Astrocyte (in vitro differentiated cells and primary cell): ENCODE measurements around the gene ANKRD11. TPM values are rescaled to one million over a fixed set of nuclear protein-coding genes. Genes with fewer than 3 reads are reported as not detected.

Experiments used
- DNase-seq: peaks from one replicate; pipeline ENCODE4 v3.0.0-alpha.2; 2010; ENCODE audit warnings: low read depth
- FAIRE-seq: peaks from 2 replicates; lab custom pipeline; 2011; peaks lifted over from hg19 to GRCh38; lab: Jason Lieb, UNC
- H2AFZ ChIP-seq: 2 replicates; pipeline ENCODE4 v1.6.0; 2012; ENCODE audit warnings: low read depth, low read length, inconsistent platforms
- H3K27ac ChIP-seq: 2 replicates; pipeline ENCODE4 v1.5.1; 2011; ENCODE audit warnings: low read depth, low read length, inconsistent platforms
- H3K27me3 ChIP-seq: 2 replicates; pipeline ENCODE4 v1.6.0; 2011; ENCODE audit warnings: low read length, inconsistent platforms; ENCODE audit not compliant: insufficient read depth
- H3K36me3 ChIP-seq: 2 replicates; pipeline ENCODE4 v1.5.1; 2011; ENCODE audit warnings: low read length, inconsistent platforms; ENCODE audit not compliant: insufficient read depth
- H3K4me1 ChIP-seq: 2 replicates; pipeline ENCODE4 v1.5.1; 2011; ENCODE audit warnings: low read length, inconsistent platforms; ENCODE audit not compliant: insufficient read depth
- H3K4me2 ChIP-seq: 2 replicates; pipeline ENCODE4 v1.6.0; 2012; ENCODE audit warnings: low read length, inconsistent platforms
- H3K4me3 ChIP-seq: 2 replicates; pipeline ENCODE4 v1.5.1; 2011; ENCODE audit warnings: low read depth, mild to moderate bottlenecking, low read length, inconsistent platforms; ENCODE audit not compliant: insufficient read depth
- H3K79me2 ChIP-seq: 2 replicates; pipeline ENCODE4 v1.6.0; 2012; ENCODE audit warnings: mild to moderate bottlenecking, low read length, inconsistent platforms; ENCODE audit not compliant: insufficient read depth
- H3K9ac ChIP-seq: 2 replicates; pipeline ENCODE4 v1.6.0; 2012; ENCODE audit warnings: mild to moderate bottlenecking, low read length, inconsistent platforms
- H3K9me3 ChIP-seq: 2 replicates; pipeline ENCODE4 v1.5.1; 2012; ENCODE audit warnings: low read depth, mild to moderate bottlenecking, low read length, inconsistent platforms; ENCODE audit not compliant: insufficient read depth
- H4K20me1 ChIP-seq: 2 replicates; pipeline ENCODE4 v1.6.0; 2012; ENCODE audit warnings: low read length, inconsistent platforms; ENCODE audit not compliant: insufficient read depth
- H3K27ac Mint-ChIP-seq: one replicate; pipeline ENCODE4 v1.8.0; 2021; ENCODE audit warnings: mild to moderate bottlenecking, mixed read lengths; ENCODE audit not compliant: unreplicated experiment
- H3K27me3 Mint-ChIP-seq: one replicate; pipeline ENCODE4 v1.8.0; 2021; ENCODE audit warnings: low read depth, mixed read lengths; ENCODE audit not compliant: unreplicated experiment
- H3K36me3 Mint-ChIP-seq: one replicate; pipeline ENCODE4 v1.8.0; 2021; ENCODE audit warnings: low read depth, mixed read lengths; ENCODE audit not compliant: unreplicated experiment
- H3K4me1 Mint-ChIP-seq: one replicate; pipeline ENCODE4 v1.8.0; 2021; ENCODE audit warnings: low read depth, mixed read lengths; ENCODE audit not compliant: unreplicated experiment
- H3K4me3 Mint-ChIP-seq: one replicate; pipeline ENCODE4 v1.8.0; 2021; ENCODE audit warnings: mild to moderate bottlenecking, moderate library complexity, mixed read lengths; ENCODE audit not compliant: unreplicated experiment
- H3K9me3 Mint-ChIP-seq: one replicate; pipeline ENCODE4 v1.8.0; 2021; ENCODE audit warnings: mild to moderate bottlenecking, mixed read lengths; ENCODE audit not compliant: unreplicated experiment
- CTCF ChIP-seq: IDR thresholded peaks from 2 replicates; pipeline ENCODE4 v1.5.1; 2011; ENCODE audit warnings: low read depth, mild to moderate bottlenecking, inconsistent platforms, low read length, moderate library complexity; ENCODE audit not compliant: insufficient read depth
- EZH2 ChIP-seq: IDR thresholded peaks from 2 replicates; pipeline ENCODE4 v1.6.1; 2012; ENCODE audit warnings: mild to moderate bottlenecking, low read length, inconsistent platforms; ENCODE audit not compliant: insufficient read depth
- total RNA-seq: library from RNA; stranded (reverse); gene quantifications from 2 replicates; pipeline ENCODE4 v1.2.1, GENCODE V29; 2021

The ANKRD11 gene
- total RNA-seq, 1 donor from 2014 or later, result 213 TPM

- Histone ChIP-seq H3K9me3 (no peaks in the 10 kb centered on the region), H3K79me2 (peaks cover 100% of the 10 kb centered on the region), H3K27me3 (no peaks in the 10 kb centered on the region), H3K27ac (no peak overlapping the region), H3K9ac (no peak overlapping the region), H3K4me1 (peaks cover 25% of the 10 kb centered on the region), H4K20me1 (peaks cover 97% of the 10 kb centered on the region), H3K4me3 (no peak overlapping the region), H2AFZ (no peak overlapping the region), H3K4me2 (no peak overlapping the region), H3K36me3 (peaks cover 2% of the 10 kb centered on the region)
- H3K9me3 Mint-ChIP-seq, result no peaks in the 10 kb centered on the region
- H3K27me3 Mint-ChIP-seq, result no peaks in the 10 kb centered on the region
- peaks cover 57% of the 10 kb centered on the region for H3K4me1 Mint-ChIP-seq
- DNase-seq, result no peak
- no peak overlapping the region for H3K4me3 Mint-ChIP-seq
- H3K36me3 Mint-ChIP-seq, result peaks cover 14% of the 10 kb centered on the region
- TF ChIP-seq EZH2 (no peak), CTCF (no peak)
- no peak overlapping the region for H3K27ac Mint-ChIP-seq
- FAIRE-seq, result no peak
Observed at GRCh38 chr16:89377453-89377848, 112.9 kb downstream of the ANKRD11 start.

GRCh38 chr16:89376812-89377452, 113.4 kb downstream of the ANKRD11 start:
- Histone ChIP-seq H3K36me3 (peaks cover 2% of the 10 kb centered on the region), H3K9me3 (no peaks in the 10 kb centered on the region), H3K27me3 (no peaks in the 10 kb centered on the region), H3K9ac (no peak overlapping the region), H3K27ac (no peak overlapping the region), H3K4me2 (no peak overlapping the region), H3K79me2 (peaks cover 100% of the 10 kb centered on the region), H3K4me1 (peaks cover 29% of the 10 kb centered on the region), H2AFZ (no peak overlapping the region), H4K20me1 (peaks cover 98% of the 10 kb centered on the region), H3K4me3 (no peak overlapping the region)
- H3K4me1 Mint-ChIP-seq, result peaks cover 54% of the 10 kb centered on the region
- DNase-seq, result no peak
- H3K4me3 Mint-ChIP-seq, result no peak overlapping the region
- H3K27ac Mint-ChIP-seq, result peak overlapping the region; percentile 16
- H3K9me3 Mint-ChIP-seq, result no peaks in the 10 kb centered on the region
- H3K36me3 Mint-ChIP-seq, result peaks cover 14% of the 10 kb centered on the region
- no peaks in the 10 kb centered on the region for H3K27me3 Mint-ChIP-seq
- TF ChIP-seq CTCF (no peak), EZH2 (no peak)
- FAIRE-seq, result no peak

GRCh38 chr16:89375686-89376085, 114.7 kb downstream of the ANKRD11 start:
- Mint-ChIP-seq H3K36me3 (peaks cover 17% of the 10 kb centered on the region), H3K27me3 (no peaks in the 10 kb centered on the region), H3K4me1 (peaks cover 58% of the 10 kb centered on the region), H3K9me3 (no peaks in the 10 kb centered on the region), H3K27ac (no peak overlapping the region), H3K4me3 (no peak overlapping the region)
- Histone ChIP-seq H3K27ac (no peak overlapping the region), H3K36me3 (peaks cover 2% of the 10 kb centered on the region), H4K20me1 (peaks cover 98% of the 10 kb centered on the region), H3K4me2 (no peak overlapping the region), H3K9me3 (no peaks in the 10 kb centered on the region), H3K4me3 (no peak overlapping the region), H3K27me3 (no peaks in the 10 kb centered on the region), H3K4me1 (peaks cover 32% of the 10 kb centered on the region), H3K9ac (no peak overlapping the region), H3K79me2 (peaks cover 100% of the 10 kb centered on the region), H2AFZ (no peak overlapping the region)
- no peak for DNase-seq
- TF ChIP-seq EZH2 (no peak), CTCF (no peak)
- no peak for FAIRE-seq
